ENCODE data around the gene MRPL50.

GRCh38 chr9:101446732-101447131 lies 48.3 kb upstream of the MRPL50 start:
- TF ChIP-seq CTCF (IDR thresholded peaks at IDR 0.05; ENCODE audit: low read length): no peak
- no peak for TF ChIP-seq EZH2phosphoT487 (IDR thresholded peaks at IDR 0.05; ENCODE audit: low read length)
- TF ChIP-seq EZH2 (optimal IDR thresholded peaks at IDR 0.05; ENCODE audit: low read depth, low read length): no peak
